Measurements from ENCODE around the gene ZACN. TPM values are rescaled to one million over a fixed set of nuclear protein-coding genes. Genes with fewer than 3 reads are reported as not detected.

Gene ZACN
- polyA plus RNA-seq (2011; rRNA removed) (0.05 TPM in 1 of 2 replicates, not detected in the other), polyA minus RNA-seq (2011; rRNA and poly(A)+ RNA removed) (0.05 TPM in 1 of 2 replicates, not detected in the other)

GRCh38 chr17:76078860-76079534, at the start of gene ZACN:
ZACN (plus strand) TSS chr17:76079182; CDS start chr17:76079265, 83 bp downstream.
- H3K27me3 ChIP-seq (ENCODE audit: control insufficient read depth, insufficient read depth, low read length): peaks cover 58% of the 10 kb centered on the region
- ChIA-PET POLR2A (no interaction called here), CTCF (interaction anchor here (0.9 to 1.5 kb wide), 4 partner anchors 24 to 201 kb away, joined by 3 to 4 read pairs (median 4); partner anchors contain the start of gene EXOC7)
- TF ChIP-seq CTCF (IDR thresholded peaks at IDR 0.05; ENCODE audit: insufficient read depth, low read depth, low read length): no peak
- H3K4me3 ChIP-seq (ENCODE audit: low read depth, low read length): no peak within 1 kb of the TSS
- DNase-seq (ENCODE audit: low read depth): no peak
- H3K36me3 ChIP-seq (ENCODE audit: control insufficient read depth, insufficient read depth, low read length): peaks cover 4% of the 10 kb centered on the region; the same call in 1 of the 2 replicates

GRCh38 chr17:76032073-76032779, 46.8 kb upstream of the ZACN start:
- CTCF ChIA-PET: interaction anchor here (0.6 to 7.8 kb wide), 6 partner anchors 8 to 150 kb away, joined by 3 to 49 read pairs (median 3); no protein-coding TSS in a partner anchor

GRCh38 chr17:76032780-76033108, 46.2 kb upstream of the ZACN start:
- no peak overlapping the region for H3K4me3 ChIP-seq (ENCODE audit: low read depth, low read length)
- no peak for TF ChIP-seq CTCF (IDR thresholded peaks at IDR 0.05; ENCODE audit: insufficient read depth, low read depth, low read length)
- ChIA-PET POLR2A (no interaction called here), CTCF (interaction anchor here (0.8 to 7.8 kb wide), 5 partner anchors 9 to 19 kb away, joined by 3 to 49 read pairs (median 3); no protein-coding TSS in a partner anchor)
- DNase-seq (ENCODE audit: low read depth): no peak
- peaks cover 2% of the 10 kb centered on the region for H3K36me3 ChIP-seq (ENCODE audit: control insufficient read depth, insufficient read depth, low read length)
- no peaks in the 10 kb centered on the region for H3K27me3 ChIP-seq (ENCODE audit: control insufficient read depth, insufficient read depth, low read length)

More at GRCh38 chr17:76032073-76032779, 46.8 kb upstream of the ZACN start:
- Histone ChIP-seq H3K36me3 (ENCODE audit: control insufficient read depth, insufficient read depth, low read length) (peaks cover 2% of the 10 kb centered on the region), H3K27me3 (ENCODE audit: control insufficient read depth, insufficient read depth, low read length) (no peaks in the 10 kb centered on the region), H3K4me3 (ENCODE audit: low read depth, low read length) (no peak overlapping the region)
- POLR2A ChIA-PET: no interaction called here
- no peak for TF ChIP-seq CTCF (IDR thresholded peaks at IDR 0.05; ENCODE audit: insufficient read depth, low read depth, low read length)
- DNase-seq (ENCODE audit: low read depth): no peak

GRCh38 chr17:76033139-76033538, 45.8 kb upstream of the ZACN start:
- DNase-seq (ENCODE audit: low read depth): no peak
- CTCF ChIA-PET: interaction anchor here (1.0 to 7.8 kb wide), 4 partner anchors 8 to 28 kb away, joined by 3 to 49 read pairs (median 3); no protein-coding TSS in a partner anchor
- Histone ChIP-seq H3K36me3 (ENCODE audit: control insufficient read depth, insufficient read depth, low read length) (peaks cover 2% of the 10 kb centered on the region), H3K27me3 (ENCODE audit: control insufficient read depth, insufficient read depth, low read length) (no peaks in the 10 kb centered on the region), H3K4me3 (ENCODE audit: low read depth, low read length) (no peak overlapping the region)
- TF ChIP-seq CTCF (IDR thresholded peaks at IDR 0.05; ENCODE audit: insufficient read depth, low read depth, low read length): no peak
- POLR2A ChIA-PET: no interaction called here

Data from BJ (cell line).